H1 (cell line): Measurements from ENCODE around the gene HTRA2. TPM values are rescaled to one million over a fixed set of nuclear protein-coding genes. Genes with fewer than 3 reads are reported as not detected.

ENCODE experiments used
- CTCF ChIA-PET: fragments of 300-600 bp; sonication (Branson Sonifier 250); formaldehyde crosslinking; loops from one replicate; lab custom pipeline; 2021; ENCODE audit not compliant: partially characterized antibody; lab: Charles Lee
- POLR2A ChIA-PET: fragments of 300-600 bp; sonication (Branson Sonifier 250); formaldehyde crosslinking; loops from one replicate; lab custom pipeline; 2021; ENCODE audit warnings: inconsistent platforms; ENCODE audit not compliant: partially characterized antibody; lab: Charles Lee
- DNase-seq, 2 experiments: peaks; one replicate each; pipeline versions ENCODE4 v3.0.0 to v3.0.0-alpha.2; 2010 to 2022; ENCODE audit warnings: low spot score in 2 of 2, low read depth in 1 of 2, mixed read lengths in 1 of 2
- FAIRE-seq: peaks from 2 replicates; lab custom pipeline; 2011; peaks lifted over from hg19 to GRCh38; lab: Jason Lieb, UNC
- H2AFZ ChIP-seq: 2 replicates; pipeline ENCODE4 v1.8.1; 2012; ENCODE audit warnings: low read length, inconsistent platforms
- H2AK5ac ChIP-seq: 2 replicates; pipeline ENCODE4 v1.6.1; 2013; ENCODE audit warnings: low read depth, low read length
- H2BK120ac ChIP-seq: replicated peaks from 2 replicates; pipeline ENCODE3; 2013; ENCODE audit warnings: low read depth, low read length, inconsistent platforms
- H2BK12ac ChIP-seq: 2 replicates; pipeline ENCODE4 v1.6.1; 2013; ENCODE audit warnings: low read depth, low read length
- H2BK15ac ChIP-seq: 2 replicates; pipeline ENCODE4 v1.6.1; 2013; ENCODE audit warnings: low read length
- H2BK20ac ChIP-seq: 2 replicates; pipeline ENCODE4 v1.6.1; 2013; ENCODE audit warnings: low read length
- H2BK5ac ChIP-seq: 2 replicates; pipeline ENCODE4 v1.6.1; 2013; ENCODE audit warnings: low read depth, low read length
- H3K14ac ChIP-seq: 2 replicates; pipeline ENCODE4 v1.6.1; 2013; ENCODE audit warnings: inconsistent platforms; ENCODE audit not compliant: insufficient read length
- H3K18ac ChIP-seq: 2 replicates; pipeline ENCODE4 v1.6.1; 2013; ENCODE audit warnings: low read length; ENCODE audit errors: extremely low read depth
- H3K23ac ChIP-seq: 2 replicates; pipeline ENCODE4 v1.6.1; 2013; ENCODE audit warnings: inconsistent platforms; ENCODE audit not compliant: insufficient read length
- H3K23me2 ChIP-seq: 2 replicates; pipeline ENCODE4 v1.6.1; 2013; ENCODE audit warnings: low read depth, low read length
- H3K27ac ChIP-seq: 2 replicates; pipeline ENCODE4 v1.6.1; 2011; ENCODE audit warnings: low read depth, low read length, inconsistent platforms
- H3K27me3 ChIP-seq, 4 experiments: replicated peaks in 1 of 4; 1 replicate in 1 of 4; 2 replicates in 3 of 4; pipeline versions ENCODE4 v1.6.1 to v1.8.1; 2011 to 2013; ENCODE audit warnings: low read length in 3 of 4, mild to moderate bottlenecking in 3 of 4, inconsistent platforms in 2 of 4, mixed read lengths in 2 of 4, moderate library complexity in 1 of 4; ENCODE audit not compliant: control insufficient read depth in 3 of 4, insufficient read depth in 3 of 4; ENCODE audit errors: extremely low read depth in 1 of 4
- H3K36me3 ChIP-seq, 4 experiments: 2 replicates each; pipeline versions ENCODE4 v1.6.1 to v1.8.1; 2011 to 2013; ENCODE audit warnings: mild to moderate bottlenecking in 4 of 4, low read length in 3 of 4, moderate library complexity in 2 of 4, control low read depth in 1 of 4, inconsistent platforms in 1 of 4; ENCODE audit not compliant: insufficient read depth in 4 of 4, control insufficient read depth in 2 of 4
- H3K4ac ChIP-seq: replicated peaks from 2 replicates; pipeline ENCODE3; 2013; ENCODE audit warnings: low read length, low read depth, mixed read lengths, inconsistent platforms; ENCODE audit not compliant: insufficient read length
- H3K4me1 ChIP-seq, 4 experiments: replicated peaks in 1 of 4; 1 replicate in 1 of 4; 2 replicates in 3 of 4; pipeline versions ENCODE4 v1.6.1 to v1.8.1; 2011 to 2013; ENCODE audit warnings: low read length in 3 of 4, inconsistent platforms in 2 of 4, mixed read lengths in 1 of 4; ENCODE audit not compliant: insufficient read depth in 4 of 4, control insufficient read depth in 3 of 4
- H3K4me2 ChIP-seq, 2 experiments: 2 replicates each; pipeline versions ENCODE4 v1.6.1 to v1.8.1; 2011 to 2013; ENCODE audit warnings: low read depth in 2 of 2, low read length in 2 of 2, control low read depth in 1 of 2, inconsistent platforms in 1 of 2, mild to moderate bottlenecking in 1 of 2; ENCODE audit not compliant: insufficient read depth in 1 of 2
- H3K4me3 ChIP-seq, 4 experiments: fragments of 200-600, 300-600 bp in 1 of 4; sonication (generic), shearing (Covaris generic), sonication (Bioruptor Twin) in 1 of 4; 2 replicates each; pipeline versions ENCODE4 v1.5.1 to v1.8.1; 2011 to 2016; ENCODE audit warnings: low read length in 4 of 4, low read depth in 3 of 4, control low read depth in 2 of 4, inconsistent platforms in 2 of 4, mild to moderate bottlenecking in 2 of 4, mixed read lengths in 1 of 4, moderate library complexity in 1 of 4; ENCODE audit not compliant: insufficient read depth in 2 of 4; ENCODE audit errors: extremely low read depth in 1 of 4
- H3K56ac ChIP-seq: replicated peaks from 2 replicates; pipeline ENCODE3; 2013; ENCODE audit warnings: low read depth, mild to moderate bottlenecking, mixed read lengths, low read length, inconsistent platforms; ENCODE audit not compliant: insufficient read length
- H3K79me1 ChIP-seq: 2 replicates; pipeline ENCODE4 v1.6.1; 2013; ENCODE audit warnings: low read depth, low read length, control low read depth
- H3K79me2 ChIP-seq, 2 experiments: 2 replicates each; pipeline versions ENCODE4 v1.6.1 to v1.8.1; 2012 to 2013; ENCODE audit warnings: low read length in 2 of 2, mild to moderate bottlenecking in 2 of 2, inconsistent platforms in 1 of 2; ENCODE audit not compliant: insufficient read depth in 2 of 2, control insufficient read depth in 1 of 2
- H3K9ac ChIP-seq, 4 experiments: replicated peaks in 1 of 4; 1 replicate in 1 of 4; 2 replicates in 3 of 4; pipeline versions ENCODE4 v1.6.1 to v1.8.1; 2011 to 2013; ENCODE audit warnings: low read depth in 3 of 4, low read length in 3 of 4, control low read depth in 2 of 4, mild to moderate bottlenecking in 2 of 4, moderate library complexity in 2 of 4, inconsistent platforms in 1 of 4; ENCODE audit errors: extremely low read depth in 1 of 4
- H3K9me3 ChIP-seq, 2 experiments: 2 replicates each; pipeline versions ENCODE4 v1.6.1 to v1.8.1; 2012 to 2013; ENCODE audit warnings: mild to moderate bottlenecking in 2 of 2, moderate library complexity in 2 of 2, control low read depth in 1 of 2, inconsistent platforms in 1 of 2, low read depth in 1 of 2, low read length in 1 of 2, mixed read lengths in 1 of 2; ENCODE audit not compliant: insufficient read depth in 2 of 2
- H4K20me1 ChIP-seq, 2 experiments: replicated peaks in 1 of 2; 2 replicates each; pipeline versions ENCODE3 to v1.8.1; 2011 to 2013; ENCODE audit warnings: inconsistent platforms in 2 of 2, low read length in 2 of 2, mild to moderate bottlenecking in 1 of 2; ENCODE audit not compliant: insufficient read depth in 2 of 2, control insufficient read depth in 1 of 2
- H4K5ac ChIP-seq: 2 replicates; pipeline ENCODE4 v1.6.1; 2013; ENCODE audit warnings: low read length, low read depth, mixed read lengths, inconsistent platforms; ENCODE audit not compliant: insufficient read length
- H4K8ac ChIP-seq: 2 replicates; pipeline ENCODE4 v1.8.0; 2013; ENCODE audit warnings: mild to moderate bottlenecking, moderate library complexity, low read length, inconsistent platforms; ENCODE audit not compliant: insufficient read depth; ENCODE audit errors: extremely low read depth
- H4K91ac ChIP-seq: replicated peaks from 2 replicates; pipeline ENCODE3; 2013; ENCODE audit warnings: low read length, mixed read lengths, inconsistent platforms; ENCODE audit not compliant: insufficient read length
- BRCA1 ChIP-seq: IDR thresholded peaks from 2 replicates; pipeline ENCODE4 v1.6.1; 2012; ENCODE audit warnings: low read depth, low read length, improper control_type of control experiment
- HDAC2 ChIP-seq, 2 experiments: fragments of 300-600 bp in 1 of 2; sonication (generic) in 1 of 2; IDR thresholded peaks; 2 replicates each; pipeline ENCODE4 v1.6.1; 2011 to 2012; ENCODE audit warnings: low read depth in 2 of 2, low read length in 2 of 2, mild to moderate bottlenecking in 2 of 2, moderate library complexity in 2 of 2, borderline replicate concordance in 1 of 2, inconsistent platforms in 1 of 2
- POLR2AphosphoS5 ChIP-seq: IDR thresholded peaks from 2 replicates; pipeline ENCODE4 v1.6.1; 2011; ENCODE audit warnings: low read depth, low read length
- SUZ12 ChIP-seq: fragments of 200-600 bp; sonication (generic); IDR thresholded peaks from 2 replicates; pipeline ENCODE4 v1.6.1; 2012; ENCODE audit warnings: mild to moderate bottlenecking, inconsistent platforms, low read length, moderate library complexity, mixed read lengths
- TEAD4 ChIP-seq: IDR thresholded peaks from 2 replicates; pipeline ENCODE4 v1.6.1; 2012; ENCODE audit warnings: low read depth, low read length, inconsistent platforms, mixed read lengths
- WGBS, 2 experiments: shearing (Covaris generic) in 1 of 2; methylation state at CpG; one replicate each; pipeline versions ENCODE4 v1.1.6 to v1.1.7; 2013 to 2015; ENCODE audit warnings: low lambda C conversion rate in 2 of 2, mixed read lengths in 2 of 2, inconsistent platforms in 1 of 2, low coverage in 1 of 2, missing lambda C conversion rate in 1 of 2; ENCODE audit not compliant: insufficient replicate concordance in 2 of 2, insufficient coverage in 1 of 2, insufficient read length in 1 of 2; ENCODE audit errors: extremely low coverage in 1 of 2, missing lambda C conversion rate in 1 of 2; 5-methylcytosine and 5-hydroxymethylcytosine counted together
- polyA plus RNA-seq, 7 experiments: library from polyadenylated mRNA; depleted of rRNA in 3 of 7; stranded (reverse) in 5 of 7; unstranded in 2 of 7; fragments of >200 nt in 5 of 7; fragments of 200-250 nt in 2 of 7; gene quantifications; 1 replicate in 5 of 7; 2 replicates in 1 of 7; 4 replicates in 1 of 7; pipeline versions ENCODE4 v1.2.1 to v1.2.3, GENCODE V29; 2011 to 2013; ENCODE audit warnings: missing spikeins in 2 of 7, mixed read lengths in 2 of 7
- total RNA-seq: library from RNA; stranded (reverse); fragmentation: NEBNext Ultra II Directional; extraction: Animal tissue kit (Norgen Biotek cat#: 25700); gene quantifications from 2 replicates; pipeline ENCODE4 v1.2.1, GENCODE V29; 2021
- TF ChIP-seq, protein P1 (sequence below): IDR thresholded peaks from 2 replicates; pipeline ENCODE4 v1.6.1; 2011; ENCODE audit warnings: low read depth, mild to moderate bottlenecking, low read length; ENCODE audit not compliant: insufficient read depth

Gene HTRA2
- total and polyA plus RNA-seq, 2 of the 8 experiments (the other 6 are each of a cell fraction or from before 2014, with no cell fraction given): 21.6 to 37.6 TPM

DNA sequence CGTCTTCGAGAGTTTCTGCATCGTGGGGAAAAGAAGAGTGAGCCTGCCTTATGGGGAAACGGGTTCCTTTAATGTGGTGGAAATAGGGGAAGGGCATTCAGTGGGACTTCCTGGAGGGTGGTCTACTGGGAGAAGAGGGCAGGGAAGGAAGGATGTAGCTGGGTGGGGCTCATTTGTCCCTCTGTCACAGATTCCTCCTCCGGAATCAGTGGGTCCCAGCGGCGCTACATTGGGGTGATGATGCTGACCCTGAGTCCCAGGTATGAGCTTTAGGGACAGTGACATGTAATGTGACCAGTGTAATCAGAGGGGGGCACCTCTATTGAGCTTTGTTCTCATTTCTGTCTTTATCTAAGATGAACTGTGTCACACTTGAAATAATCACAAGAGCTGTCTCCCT is 1.9 kb downstream of the HTRA2 start:
- Histone ChIP-seq H3K79me1 (peaks cover 10% of the 10 kb centered on the region), H3K4me3 (no peak overlapping the region), H4K5ac (no peak overlapping the region), H3K9me3 (no peaks in the 10 kb centered on the region), H4K91ac (no peak overlapping the region), H2BK12ac (no peak overlapping the region), H3K18ac (no peak overlapping the region), H3K23me2 (peaks cover 9% of the 10 kb centered on the region; the same call in 1 of the 2 replicates), H3K79me2 (peaks cover 0 to 18% of the 10 kb centered on the region in 2 experiments; a peak in 2 of 4 replicates), H3K36me3 (peaks cover 4 to 27% (median 21%) of the 10 kb centered on the region in 4 experiments; a peak in 7 of 8 replicates), H4K20me1 (peaks cover 6 to 11% of the 10 kb centered on the region in 2 experiments), H3K4me2 (no peak overlapping the region; a peak in 1 of 4 replicates), H2BK5ac (no peak overlapping the region), H2BK20ac (no peak overlapping the region), H2AFZ (no peak overlapping the region), H3K27ac (no peak overlapping the region), H2BK120ac (no peak overlapping the region), H3K4me1 (peaks cover 4 to 13% (median 6%) of the 10 kb centered on the region in 4 experiments; a peak in 6 of 7 replicates), H4K8ac (no peak overlapping the region), H3K4ac (no peak overlapping the region), H3K9ac (no peak overlapping the region), H2BK15ac (no peak overlapping the region), H3K23ac (no peak overlapping the region), H2AK5ac (no peak overlapping the region), H3K14ac (no peak overlapping the region), H3K27me3 (no peaks in the 10 kb centered on the region; a peak in 1 of 7 replicates), H3K56ac (no peak overlapping the region)
- WGBS, 2 experiments: 95% methylated on average over 7 of the region's 7 CpGs; no CpG with 5 or more reads in 1 of the 2 experiments
- TF ChIP-seq SUZ12 (no peak), HDAC2 (IDR thresholded peaks at IDR 0.05; ENCODE audit: borderline replicate concordance in 1 of 2, low read depth in 2 of 2, low read length in 2 of 2) (no peak), TEAD4 (no peak), BRCA1 (no peak), POLR2AphosphoS5 (no peak; the same call in 1 of the 2 replicates)
- TF ChIP-seq, protein P1, sequence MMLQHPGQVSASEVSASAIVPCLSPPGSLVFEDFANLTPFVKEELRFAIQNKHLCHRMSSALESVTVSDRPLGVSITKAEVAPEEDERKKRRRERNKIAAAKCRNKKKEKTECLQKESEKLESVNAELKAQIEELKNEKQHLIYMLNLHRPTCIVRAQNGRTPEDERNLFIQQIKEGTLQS: no peak
- FAIRE-seq (no peak), DNase-seq (no peak)
- POLR2A ChIA-PET: interaction anchor here (1.3 to 5.9 kb wide), 6 partner anchors 7 to 42 kb away, joined by 3 to 73 read pairs (median 14); partner anchors contain the start of genes LBX2 and LOXL3
- CTCF ChIA-PET: interaction anchor here (0.8 to 7.0 kb wide), 10 partner anchors 9 to 56 kb away, joined by 3 to 53 read pairs (median 5); partner anchors contain the start of genes CCDC142 and TTC31
